CD8-positive, alpha-beta memory T cell (primary cell): Measurements from ENCODE around the gene RPL27. TPM values are rescaled to one million over a fixed set of nuclear protein-coding genes. Genes with fewer than 3 reads are reported as not detected.

Source experiments
- CTCF ChIA-PET: fragments of 350-600 bp; sonication (Branson Sonifier 250); formaldehyde crosslinking; loops from one replicate; lab custom pipeline; 2021; ENCODE audit warnings: antibody characterized with exemption; lab: Charles Lee
- POLR2A ChIA-PET: fragments of 350-600 bp; sonication (Branson Sonifier 250); formaldehyde crosslinking; loops from one replicate; lab custom pipeline; 2021; ENCODE audit warnings: antibody characterized with exemption; lab: Charles Lee
- DNase-seq, 5 donors: peaks; one replicate each; pipeline versions ENCODE4 v3.0.0 to v3.0.0-alpha.2; 2020 to 2022; ENCODE audit warnings: mixed read lengths in 1 of 5
- H3K27ac ChIP-seq: one replicate; pipeline ENCODE4 v1.7.0; 2013; ENCODE audit warnings: low read depth, mild to moderate bottlenecking, low read length, moderate library complexity
- H3K27me3 ChIP-seq: 2 replicates; pipeline ENCODE4 v1.7.0; 2013; ENCODE audit warnings: low read length, mild to moderate bottlenecking; ENCODE audit not compliant: insufficient read depth, poor library complexity, severe bottlenecking
- H3K36me3 ChIP-seq: 2 replicates; pipeline ENCODE4 v1.7.0; 2013; ENCODE audit warnings: mild to moderate bottlenecking, low read length, moderate library complexity; ENCODE audit not compliant: insufficient read depth
- H3K4me1 ChIP-seq: 2 replicates; pipeline ENCODE4 v1.7.0; 2013; ENCODE audit warnings: mild to moderate bottlenecking, low read length, moderate library complexity; ENCODE audit not compliant: insufficient read depth
- H3K4me3 ChIP-seq: 2 replicates; pipeline ENCODE4 v1.7.0; 2013; ENCODE audit warnings: mild to moderate bottlenecking, low read length
- H3K9me3 ChIP-seq: 2 replicates; pipeline ENCODE4 v1.7.0; 2013; ENCODE audit warnings: mild to moderate bottlenecking, low read length
- H3K27ac Mint-ChIP-seq, 8 donors: one replicate each; pipeline ENCODE4 v1.8.0; 2020 to 2021; ENCODE audit warnings: mixed read lengths in 8 of 8, mild to moderate bottlenecking in 6 of 8, inconsistent platforms in 3 of 8, moderate library complexity in 3 of 8
- H3K27me3 Mint-ChIP-seq, 2 donors: one replicate each; pipeline ENCODE4 v1.8.0; 2020 to 2021; ENCODE audit warnings: mixed read lengths in 2 of 2, mild to moderate bottlenecking in 1 of 2, moderate library complexity in 1 of 2
- H3K36me3 Mint-ChIP-seq, 3 donors: one replicate each; pipeline ENCODE4 v1.8.0; 2020 to 2021; ENCODE audit warnings: mixed read lengths in 3 of 3, inconsistent platforms in 1 of 3, mild to moderate bottlenecking in 1 of 3
- H3K4me1 Mint-ChIP-seq, 3 donors: one replicate each; pipeline ENCODE4 v1.8.0; 2020 to 2021; ENCODE audit warnings: mixed read lengths in 3 of 3, inconsistent platforms in 1 of 3, mild to moderate bottlenecking in 1 of 3
- H3K4me3 Mint-ChIP-seq, 7 donors: one replicate each; pipeline ENCODE4 v1.8.0; 2020 to 2021; ENCODE audit warnings: mixed read lengths in 7 of 7, mild to moderate bottlenecking in 6 of 7, moderate library complexity in 4 of 7, inconsistent platforms in 2 of 7
- H3K9me3 Mint-ChIP-seq, 5 donors: one replicate each; pipeline ENCODE4 v1.8.0; 2020 to 2022; ENCODE audit warnings: mixed read lengths in 5 of 5, mild to moderate bottlenecking in 3 of 5, moderate library complexity in 2 of 5, inconsistent platforms in 1 of 5
- polyA plus RNA-seq: library from polyadenylated mRNA; unstranded; fragments of 300-500 nt; fragmentation: Illumina TruSeq; gene quantifications from one replicate; pipeline ENCODE4 v1.2.3, GENCODE V29; 2021
- total RNA-seq, 2 experiments: library from RNA; stranded (reverse); gene quantifications; one replicate each; pipeline ENCODE4 v1.2.3, GENCODE V29; 2021

The RPL27 gene
- total and polyA plus RNA-seq, 3 experiments from 2014 or later = 1,412 to 1,922 (median 1,428) TPM

DNA sequence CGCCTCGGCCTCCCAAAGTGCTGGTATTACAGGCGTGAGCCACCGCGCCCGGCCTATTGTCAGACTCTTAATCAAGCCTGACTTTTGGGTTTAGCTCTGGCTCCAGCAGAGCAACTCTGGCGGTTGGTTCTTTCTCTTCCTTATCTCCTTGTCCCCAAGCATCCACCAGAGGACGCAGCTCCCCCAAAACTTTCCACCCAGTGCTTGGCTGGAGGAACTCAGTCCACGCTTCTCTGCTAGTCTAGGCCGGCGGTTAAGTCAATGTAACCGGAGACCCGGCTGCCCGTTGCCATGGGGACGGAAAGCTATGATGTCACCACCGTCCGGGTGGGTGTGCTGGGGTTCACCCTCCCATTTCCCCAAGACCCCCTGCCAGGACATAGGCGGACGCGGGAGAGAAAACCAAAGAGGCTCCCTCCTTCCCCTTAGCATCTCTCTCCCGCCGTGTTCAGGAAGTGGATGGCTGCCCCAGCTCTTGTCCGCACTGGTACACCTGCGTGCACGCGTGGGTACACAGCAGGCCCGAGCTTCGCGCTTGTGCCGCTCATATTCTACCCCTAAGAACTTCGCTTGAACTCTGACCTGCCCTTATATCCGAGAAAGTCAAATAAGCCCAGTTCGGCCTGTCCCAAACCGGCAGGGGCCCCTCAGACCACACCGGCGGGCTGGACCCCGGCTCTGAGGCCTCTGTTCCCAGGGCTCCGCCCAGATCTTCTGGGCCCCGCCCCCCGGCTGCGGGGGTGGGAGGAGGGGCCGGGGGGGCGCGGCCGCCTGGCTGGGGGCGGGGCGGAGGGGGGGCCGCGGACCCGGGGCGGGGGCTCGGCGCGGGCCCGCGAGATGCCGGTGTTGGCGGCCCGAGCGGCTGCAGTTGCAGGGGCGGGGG, 26.4 kb downstream of the RPL27 start, which contains the start of gene RND2:
TSS of gene RND2 (plus strand) at position 825 of the 883 bp plus-strand sequence. CDS start 117 bp downstream, outside the sequence.
- peak; percentile 67 to 94 (median 77) for DNase-seq
- Histone ChIP-seq H3K4me1 (peaks cover 22% of the 10 kb centered on the region), H3K27ac (peak within 1 kb of the TSS; percentile 84), H3K4me3 (peak within 1 kb of the TSS; percentile 97), H3K9me3 (no peaks in the 10 kb centered on the region), H3K36me3 (no peaks in the 10 kb centered on the region), H3K27me3 (no peaks in the 10 kb centered on the region)
- Mint-ChIP-seq H3K36me3 (peaks cover 0 to 3% (median 0%) of the 10 kb centered on the region in 3 donors), H3K4me1 (peaks cover 14 to 34% (median 27%) of the 10 kb centered on the region in 3 donors), H3K4me3 (peak within 1 kb of the TSS; percentile 87 to 97 (median 92)), H3K27ac (peak within 1 kb of the TSS; percentile 78 to 96 (median 94)), H3K9me3 (no peaks in the 10 kb centered on the region), H3K27me3 (peaks cover 0 to 1% of the 10 kb centered on the region in 2 donors)
- ChIA-PET POLR2A (interaction anchor here (0.7 to 2.9 kb wide), 5 partner anchors 18 to 336 kb away, joined by 3 to 23 read pairs (median 3); partner anchors contain the start of genes IFI35, NBR1 and RPL27), CTCF (interaction anchor here (0.9 to 2.1 kb wide), 7 partner anchors 9 to 459 kb away, joined by 3 to 16 read pairs (median 5); partner anchors contain the start of genes DHX8, IFI35, NBR1 and RPL27)

DNA sequence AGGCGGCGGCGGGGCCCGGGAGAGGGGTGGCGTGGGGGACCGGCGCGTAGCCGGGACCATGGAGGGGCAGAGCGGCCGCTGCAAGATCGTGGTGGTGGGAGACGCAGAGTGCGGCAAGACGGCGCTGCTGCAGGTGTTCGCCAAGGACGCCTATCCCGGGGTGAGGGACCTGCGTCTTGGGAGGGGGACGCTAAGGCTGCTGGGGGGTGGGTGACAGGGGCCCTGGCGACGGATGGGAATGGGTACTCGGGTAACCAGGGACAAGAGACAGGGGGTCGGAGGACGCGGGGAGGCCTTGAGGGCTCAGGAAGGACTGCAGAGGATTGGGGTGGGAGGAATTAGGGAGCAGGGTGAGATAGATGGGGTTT, 27.1 kb downstream of the RPL27 start:
- H3K4me3 Mint-ChIP-seq = peak overlapping the region; percentile 70 to 92 (median 80)
- Histone ChIP-seq H3K27ac (no peak overlapping the region), H3K4me1 (peaks cover 20% of the 10 kb centered on the region), H3K27me3 (no peaks in the 10 kb centered on the region), H3K4me3 (no peak overlapping the region), H3K36me3 (no peaks in the 10 kb centered on the region), H3K9me3 (no peaks in the 10 kb centered on the region)
- H3K4me1 Mint-ChIP-seq = peaks cover 10 to 28% (median 21%) of the 10 kb centered on the region in 3 donors
- H3K27ac Mint-ChIP-seq = peak overlapping the region in 6 of 8 donors; percentile 7 to 88 (median 66)
- peaks cover 0 to 3% (median 0%) of the 10 kb centered on the region in 3 donors for H3K36me3 Mint-ChIP-seq
- peaks cover 0 to 1% of the 10 kb centered on the region in 2 donors for H3K27me3 Mint-ChIP-seq
- no peaks in the 10 kb centered on the region for H3K9me3 Mint-ChIP-seq
- DNase-seq = no peak
- POLR2A ChIA-PET = interaction anchor here (1.2 to 2.9 kb wide), 2 partner anchors 27 to 129 kb away, joined by 3 to 23 read pairs; partner anchors contain the start of gene RPL27
- CTCF ChIA-PET = interaction anchor here (1.1 to 2.1 kb wide), 3 partner anchors 13 to 459 kb away, joined by 3 to 16 read pairs (median 6); partner anchors contain the start of genes DHX8 and RPL27

DNA sequence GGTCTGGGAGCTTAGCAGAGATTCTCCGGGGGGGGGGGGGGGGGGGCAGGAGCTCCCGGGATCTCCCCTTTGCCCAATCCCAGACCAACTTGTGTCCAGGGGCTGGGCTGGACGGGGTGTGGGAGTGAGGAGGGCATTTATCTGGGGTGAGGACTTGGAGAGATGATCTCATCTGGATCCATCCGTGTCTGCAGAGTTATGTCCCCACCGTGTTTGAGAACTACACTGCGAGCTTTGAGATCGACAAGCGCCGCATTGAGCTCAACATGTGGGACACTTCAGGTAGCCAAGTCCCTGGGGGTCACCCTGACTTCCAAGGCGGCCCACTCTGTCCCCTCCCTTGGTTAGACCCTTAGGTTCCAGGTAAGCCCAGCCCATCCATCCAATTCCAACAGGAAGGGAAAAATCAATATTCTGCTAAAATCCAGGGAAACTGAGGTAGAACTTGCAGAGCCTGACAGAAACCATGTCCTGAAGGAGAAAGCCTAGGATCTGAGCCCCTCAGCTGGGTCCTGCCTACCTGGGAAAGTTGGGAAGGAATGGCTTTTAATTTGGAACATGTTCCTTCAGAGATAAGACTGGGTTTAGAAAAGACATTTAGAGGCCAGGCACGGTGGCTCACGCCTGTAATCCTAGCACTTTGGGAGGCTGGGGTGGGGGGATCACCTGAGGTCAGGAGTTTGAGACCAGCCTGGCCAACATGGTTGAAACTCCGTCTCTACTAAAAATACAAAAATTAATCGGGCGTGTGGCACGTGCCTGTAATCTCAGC, 27.7 kb downstream of the RPL27 start:
- H3K4me1 Mint-ChIP-seq = peaks cover 9 to 21% (median 14%) of the 10 kb centered on the region in 3 donors
- peaks cover 0 to 3% (median 0%) of the 10 kb centered on the region in 3 donors for H3K36me3 Mint-ChIP-seq
- no peaks in the 10 kb centered on the region for H3K9me3 Mint-ChIP-seq
- Histone ChIP-seq H3K27ac (no peak overlapping the region), H3K36me3 (no peaks in the 10 kb centered on the region), H3K9me3 (no peaks in the 10 kb centered on the region), H3K27me3 (no peaks in the 10 kb centered on the region), H3K4me1 (peaks cover 19% of the 10 kb centered on the region), H3K4me3 (no peak overlapping the region)
- POLR2A ChIA-PET = interaction anchor here (2.9 kb wide), 1 partner anchor 28 kb away, joined by 23 read pairs; the partner anchor contains the start of gene RPL27
- H3K27ac Mint-ChIP-seq = peak overlapping the region in 4 of 8 donors; percentile 9 to 88 (median 34)
- H3K4me3 Mint-ChIP-seq = peak overlapping the region; percentile 70 to 92 (median 80)
- CTCF ChIA-PET = interaction anchor here (1.3 to 2.1 kb wide), 2 partner anchors 20 to 28 kb away, joined by 3 to 16 read pairs; partner anchors contain the start of gene RPL27
- peaks cover 0 to 3% of the 10 kb centered on the region in 2 donors for H3K27me3 Mint-ChIP-seq
- no peak for DNase-seq

DNA sequence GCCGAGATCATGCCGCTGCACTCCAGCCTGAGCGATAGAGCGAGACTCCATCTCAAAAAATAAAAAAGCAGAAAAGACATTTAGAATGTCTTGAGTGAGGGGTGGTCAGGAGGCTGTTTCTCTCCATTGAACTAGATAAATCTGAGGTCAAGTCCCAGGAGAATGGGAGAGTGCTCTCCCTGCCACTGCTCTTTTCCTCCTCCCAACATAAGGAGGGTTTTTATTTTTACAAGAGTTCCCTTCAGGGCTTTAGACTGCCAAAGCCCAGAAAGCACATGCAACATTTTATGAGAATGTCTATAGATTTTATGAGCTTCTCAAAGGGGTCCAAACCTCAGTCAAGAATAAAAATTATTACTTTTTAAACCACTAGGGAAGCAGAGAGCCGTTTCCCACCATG, 28.4 kb downstream of the RPL27 start:
- H3K36me3 Mint-ChIP-seq = peaks cover 0 to 2% (median 0%) of the 10 kb centered on the region in 3 donors
- H3K4me1 Mint-ChIP-seq = peaks cover 8 to 14% (median 9%) of the 10 kb centered on the region in 3 donors
- H3K4me3 ChIP-seq = no peak overlapping the region
- H3K27me3 ChIP-seq = no peaks in the 10 kb centered on the region
- peak overlapping the region in 6 of 7 donors; percentile 38 to 77 (median 54) for H3K4me3 Mint-ChIP-seq
- no peak for DNase-seq
- H3K27ac ChIP-seq = no peak overlapping the region
- H3K27me3 Mint-ChIP-seq = peaks cover 0 to 3% of the 10 kb centered on the region in 2 donors
- peak overlapping the region in 5 of 8 donors; percentile 12 to 82 (median 57) for H3K27ac Mint-ChIP-seq
- POLR2A ChIA-PET = no interaction called here
- no peaks in the 10 kb centered on the region for H3K9me3 ChIP-seq
- CTCF ChIA-PET = interaction anchor here (0.9 to 1.3 kb wide), 2 partner anchors 20 to 308 kb away, joined by 3 read pairs; no protein-coding TSS in a partner anchor
- no peaks in the 10 kb centered on the region for H3K36me3 ChIP-seq
- no peaks in the 10 kb centered on the region for H3K9me3 Mint-ChIP-seq
- peaks cover 16% of the 10 kb centered on the region for H3K4me1 ChIP-seq

DNA sequence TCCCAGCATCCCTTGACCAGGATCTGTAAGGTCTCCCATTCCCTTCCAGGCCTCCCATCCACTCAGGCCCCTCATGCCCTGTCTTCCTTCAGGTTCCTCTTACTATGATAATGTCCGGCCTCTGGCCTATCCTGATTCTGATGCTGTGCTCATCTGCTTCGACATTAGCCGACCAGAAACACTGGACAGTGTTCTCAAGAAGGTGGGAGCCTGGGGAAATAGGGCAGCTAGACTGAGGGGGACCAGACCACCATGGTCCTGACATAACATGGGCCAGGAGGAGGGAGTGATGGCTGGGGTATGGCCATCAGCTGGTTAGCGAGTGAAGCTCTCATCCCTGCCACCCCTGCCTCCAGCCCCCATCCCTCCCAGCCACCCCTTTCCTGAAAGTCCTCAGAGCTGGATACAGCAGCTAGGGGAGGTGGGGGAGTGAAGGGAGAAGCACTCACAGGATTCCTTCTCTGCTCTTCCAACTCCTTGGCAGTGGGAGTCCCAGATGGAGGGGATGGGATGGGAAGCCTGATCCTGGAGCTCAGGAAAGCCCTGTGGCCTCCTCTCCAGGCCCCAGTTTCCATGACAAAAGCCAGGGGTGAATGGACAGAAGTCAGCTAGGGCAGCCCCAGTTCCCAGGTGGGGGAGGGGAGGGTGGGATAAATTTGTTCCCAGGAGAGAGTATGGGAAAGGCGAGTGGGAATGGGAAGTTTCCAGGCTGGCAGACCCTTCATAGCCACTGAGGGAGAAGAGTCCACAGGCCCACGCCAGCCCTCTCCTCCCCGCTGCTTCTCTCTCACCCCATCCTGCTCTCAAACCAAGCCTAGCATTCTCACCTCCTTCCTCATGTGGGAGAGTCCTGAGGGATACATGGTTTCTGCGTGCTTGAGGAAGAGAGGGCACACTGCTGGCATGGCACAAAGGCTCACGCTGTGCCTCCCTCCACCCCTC, 29.1 kb downstream of the RPL27 start:
- POLR2A ChIA-PET = no interaction called here
- H3K27me3 ChIP-seq = no peaks in the 10 kb centered on the region
- H3K27ac ChIP-seq = no peak overlapping the region
- peak overlapping the region in 6 of 8 donors; percentile 30 to 82 (median 70) for H3K27ac Mint-ChIP-seq
- H3K4me3 ChIP-seq = no peak overlapping the region
- H3K27me3 Mint-ChIP-seq = peaks cover 0 to 3% of the 10 kb centered on the region in 2 donors
- peak overlapping the region in 6 of 7 donors; percentile 42 to 77 (median 68) for H3K4me3 Mint-ChIP-seq
- H3K4me1 Mint-ChIP-seq = peaks cover 8 to 11% (median 9%) of the 10 kb centered on the region in 3 donors
- CTCF ChIA-PET = interaction anchor here (0.9 to 1.3 kb wide), 2 partner anchors 21 to 307 kb away, joined by 3 read pairs; no protein-coding TSS in a partner anchor
- H3K36me3 Mint-ChIP-seq = peaks cover 0 to 2% (median 0%) of the 10 kb centered on the region in 3 donors
- H3K9me3 ChIP-seq = no peaks in the 10 kb centered on the region
- no peaks in the 10 kb centered on the region for H3K36me3 ChIP-seq
- no peak for DNase-seq
- no peaks in the 10 kb centered on the region for H3K9me3 Mint-ChIP-seq
- peaks cover 16% of the 10 kb centered on the region for H3K4me1 ChIP-seq

DNA sequence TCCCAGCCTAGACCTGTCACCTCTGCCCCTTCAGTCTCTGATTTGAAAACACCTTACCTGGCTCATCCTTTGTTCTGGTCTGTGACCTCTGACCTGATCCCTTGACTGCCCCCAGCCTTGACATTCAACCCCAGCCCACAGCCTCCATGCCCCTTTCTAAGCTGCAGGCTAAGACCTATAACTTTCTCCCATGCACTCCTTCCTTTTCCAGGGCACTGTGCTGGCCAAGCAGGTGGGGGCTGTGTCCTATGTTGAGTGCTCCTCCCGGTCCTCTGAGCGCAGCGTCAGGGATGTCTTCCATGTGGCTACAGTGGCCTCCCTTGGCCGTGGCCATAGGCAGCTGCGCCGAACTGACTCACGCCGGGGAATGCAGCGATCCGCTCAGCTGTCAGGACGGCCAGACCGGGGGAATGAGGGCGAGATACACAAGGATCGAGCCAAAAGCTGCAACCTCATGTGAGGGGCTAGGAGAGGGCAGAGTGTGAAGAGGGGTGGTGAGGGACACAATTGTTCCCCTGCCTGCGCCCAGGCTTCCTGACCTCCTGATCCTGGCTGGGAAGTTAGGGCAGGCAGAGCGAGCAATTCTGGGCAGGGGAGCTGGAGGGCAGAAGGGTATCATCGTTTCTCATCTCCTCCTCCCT, 30.1 kb downstream of the RPL27 start:
- H3K4me1 ChIP-seq = peaks cover 10% of the 10 kb centered on the region
- no peaks in the 10 kb centered on the region for H3K27me3 ChIP-seq
- Mint-ChIP-seq H3K4me1 (peaks cover 8 to 11% (median 9%) of the 10 kb centered on the region in 3 donors), H3K4me3 (peak overlapping the region in 1 of 7 donors; percentile 53), H3K27ac (peak overlapping the region in 2 of 8 donors; percentile 37 to 52), H3K36me3 (peaks cover 0 to 2% (median 0%) of the 10 kb centered on the region in 3 donors), H3K27me3 (peaks cover 0 to 3% of the 10 kb centered on the region in 2 donors), H3K9me3 (no peaks in the 10 kb centered on the region)
- DNase-seq = no peak
- H3K9me3 ChIP-seq = no peaks in the 10 kb centered on the region
- POLR2A ChIA-PET = no interaction called here
- CTCF ChIA-PET = interaction anchor here (1.0 kb wide), 1 partner anchor 30 kb away, joined by 3 read pairs; the partner anchor contains the start of gene RPL27
- H3K27ac ChIP-seq = no peak overlapping the region
- H3K36me3 ChIP-seq = no peaks in the 10 kb centered on the region
- H3K4me3 ChIP-seq = no peak overlapping the region
